H9 (cell line): ENCODE measurements around the gene RBFOX2. TPM values are rescaled to one million over a fixed set of nuclear protein-coding genes. Genes with fewer than 3 reads are reported as not detected.

Source experiments
- DNase-seq: peaks from one replicate; pipeline ENCODE4 v3.0.0-alpha.2; 2017
- H2AFZ ChIP-seq: one replicate; pipeline ENCODE4 v1.6.1; 2013; ENCODE audit warnings: mild to moderate bottlenecking, low read length, control low read depth, moderate library complexity
- H2AK5ac ChIP-seq: 2 replicates; pipeline ENCODE4 v1.6.1; 2013; ENCODE audit warnings: low read length, control low read depth, mixed read lengths; ENCODE audit not compliant: insufficient read length
- H2BK120ac ChIP-seq: one replicate; pipeline ENCODE4 v1.6.1; 2013; ENCODE audit warnings: low read depth, mild to moderate bottlenecking, low read length, control low read depth, inconsistent platforms; ENCODE audit not compliant: poor library complexity, severe bottlenecking
- H2BK12ac ChIP-seq: 2 replicates; pipeline ENCODE4 v1.6.1; 2013; ENCODE audit warnings: low read length, control low read depth, mixed read lengths, low read depth; ENCODE audit not compliant: insufficient read length
- H2BK15ac ChIP-seq: 2 replicates; pipeline ENCODE4 v1.6.1; 2013; ENCODE audit warnings: low read depth, low read length, control low read depth
- H2BK20ac ChIP-seq: one replicate; pipeline ENCODE4 v1.6.1; 2013; ENCODE audit warnings: low read depth, mild to moderate bottlenecking, low read length, control low read depth, inconsistent platforms; ENCODE audit not compliant: poor library complexity, severe bottlenecking
- H2BK5ac ChIP-seq: 2 replicates; pipeline ENCODE4 v1.6.1; 2013; ENCODE audit warnings: low read length, control low read depth, mixed read lengths; ENCODE audit not compliant: insufficient read length
- H3K14ac ChIP-seq: 2 replicates; pipeline ENCODE4 v1.6.1; 2013; ENCODE audit warnings: low read length, control low read depth; ENCODE audit not compliant: insufficient read depth
- H3K18ac ChIP-seq: 2 replicates; pipeline ENCODE4 v1.6.1; 2013; ENCODE audit warnings: low read depth, mild to moderate bottlenecking, mixed read lengths, low read length, control low read depth; ENCODE audit not compliant: insufficient read length
- H3K23ac ChIP-seq: 2 replicates; pipeline ENCODE4 v1.6.1; 2013; ENCODE audit warnings: low read length, control low read depth, mixed read lengths, low read depth; ENCODE audit not compliant: insufficient read length
- H3K23me2 ChIP-seq: 2 replicates; pipeline ENCODE4 v1.6.1; 2013; ENCODE audit warnings: low read depth, mild to moderate bottlenecking, mixed read lengths, low read length, control low read depth; ENCODE audit not compliant: insufficient read length, poor library complexity, severe bottlenecking
- H3K27ac ChIP-seq: 2 replicates; pipeline ENCODE4 v1.5.1; 2013; ENCODE audit warnings: low read length, control low read depth, mixed read lengths, low read depth; ENCODE audit not compliant: insufficient read length
- H3K27me3 ChIP-seq: 2 replicates; pipeline ENCODE4 v1.6.1; 2013; ENCODE audit warnings: low read length, control low read depth, inconsistent platforms; ENCODE audit not compliant: insufficient read depth
- H3K4ac ChIP-seq: 2 replicates; pipeline ENCODE4 v1.6.1; 2013; ENCODE audit warnings: low read depth, mild to moderate bottlenecking, control low read depth, inconsistent platforms, low read length, moderate library complexity
- H3K4me1 ChIP-seq: 2 replicates; pipeline ENCODE4 v1.6.1; 2013; ENCODE audit warnings: low read length, control low read depth, inconsistent platforms; ENCODE audit not compliant: insufficient read depth
- H3K4me2 ChIP-seq: 2 replicates; pipeline ENCODE4 v1.6.1; 2013; ENCODE audit warnings: low read length, control low read depth, mixed read lengths; ENCODE audit not compliant: insufficient read length, insufficient read depth
- H3K56ac ChIP-seq: 2 replicates; pipeline ENCODE4 v1.6.1; 2013; ENCODE audit warnings: low read depth, mild to moderate bottlenecking, mixed read lengths, low read length, control low read depth; ENCODE audit not compliant: insufficient read length
- H3K79me1 ChIP-seq: 2 replicates; pipeline ENCODE4 v1.6.1; 2013; ENCODE audit warnings: low read depth, mild to moderate bottlenecking, moderate library complexity, low read length, control low read depth, inconsistent platforms; ENCODE audit not compliant: insufficient read depth, poor library complexity, severe bottlenecking
- H3K79me2 ChIP-seq: 2 replicates; pipeline ENCODE4 v1.6.1; 2013; ENCODE audit warnings: low read length, control low read depth, inconsistent platforms; ENCODE audit not compliant: insufficient read depth
- H3K9ac ChIP-seq: 2 replicates; pipeline ENCODE4 v1.6.1; 2013; ENCODE audit warnings: low read length, control low read depth, mixed read lengths; ENCODE audit not compliant: insufficient read length; ENCODE audit errors: extremely low read depth
- H3K9me3 ChIP-seq: one replicate; pipeline ENCODE4 v1.6.1; 2013; ENCODE audit warnings: low read depth, low read length, inconsistent platforms; ENCODE audit not compliant: control insufficient read depth
- H3T11ph ChIP-seq: one replicate; pipeline ENCODE4 v1.6.1; 2013; ENCODE audit warnings: mild to moderate bottlenecking, low read length, control low read depth, inconsistent platforms
- H4K20me1 ChIP-seq: one replicate; pipeline ENCODE4 v1.6.1; 2013; ENCODE audit not compliant: control insufficient read depth, insufficient read length, insufficient read depth
- H4K5ac ChIP-seq: 2 replicates; pipeline ENCODE4 v1.6.1; 2013; ENCODE audit warnings: low read depth, mild to moderate bottlenecking, mixed read lengths, low read length, control low read depth; ENCODE audit not compliant: insufficient read length
- H4K8ac ChIP-seq: replicated peaks from 2 replicates; pipeline ENCODE4 v1.6.1; 2013; ENCODE audit warnings: low read length, control low read depth, mixed read lengths, low read depth; ENCODE audit not compliant: insufficient read length
- H4K91ac ChIP-seq: 2 replicates; pipeline ENCODE4 v1.6.1; 2013; ENCODE audit warnings: low read depth, mild to moderate bottlenecking, moderate library complexity, mixed read lengths, low read length, control low read depth; ENCODE audit not compliant: insufficient read length
- H3K27ac Mint-ChIP-seq, 3 experiments: 2 replicates in 2 of 3; 3 replicates in 1 of 3; pipeline ENCODE4 v1.8.0; 2020 to 2021; ENCODE audit warnings: mixed read lengths in 3 of 3, mild to moderate bottlenecking in 1 of 3, moderate library complexity in 1 of 3
- H3K27me3 Mint-ChIP-seq: 2 replicates; pipeline ENCODE4 v1.8.0; 2021; ENCODE audit warnings: low read depth, mild to moderate bottlenecking, moderate library complexity, mixed read lengths
- H3K36me3 Mint-ChIP-seq, 3 experiments: 2 replicates in 2 of 3; 3 replicates in 1 of 3; pipeline ENCODE4 v1.8.0; 2020 to 2021; ENCODE audit warnings: low read depth in 3 of 3, mixed read lengths in 3 of 3; ENCODE audit not compliant: insufficient read depth in 1 of 3
- H3K4me1 Mint-ChIP-seq, 2 experiments: 2 replicates each; pipeline ENCODE4 v1.8.0; 2020; ENCODE audit warnings: mixed read lengths in 2 of 2
- H3K4me3 Mint-ChIP-seq, 2 experiments: 2 replicates in 1 of 2; 3 replicates in 1 of 2; pipeline ENCODE4 v1.8.0; 2020 to 2021; ENCODE audit warnings: mild to moderate bottlenecking in 2 of 2, mixed read lengths in 2 of 2, moderate library complexity in 1 of 2
- H3K9me3 Mint-ChIP-seq, 2 experiments: 2 replicates in 1 of 2; 3 replicates in 1 of 2; pipeline ENCODE4 v1.8.0; 2020; ENCODE audit warnings: mild to moderate bottlenecking in 2 of 2, mixed read lengths in 2 of 2, moderate library complexity in 1 of 2
- WGBS: extraction: QIAGEN DNeasy Blood & Tissue Kit; methylation state at CpG from one replicate; pipeline ENCODE4 v1.1.7; 2013; ENCODE audit warnings: missing lambda C conversion rate, low lambda C conversion rate, mixed read lengths; ENCODE audit not compliant: insufficient read length; ENCODE audit errors: extremely low coverage; 5-methylcytosine and 5-hydroxymethylcytosine counted together
- total RNA-seq: library from RNA; stranded (reverse); gene quantifications from 2 replicates; pipeline ENCODE4 v1.2.1, GENCODE V29; 2021
- TF ChIP-seq, protein P1 (sequence below): fragments of 200-600 bp; sonication (generic); conservative IDR thresholded peaks from 3 replicates; pipeline ENCODE4 v1.8.0; 2021; ENCODE audit warnings: antibody characterized with exemption, mild to moderate bottlenecking

RBFOX2 gene
- total RNA-seq, 1 experiment from 2014 or later, result 84.7 TPM

DNA sequence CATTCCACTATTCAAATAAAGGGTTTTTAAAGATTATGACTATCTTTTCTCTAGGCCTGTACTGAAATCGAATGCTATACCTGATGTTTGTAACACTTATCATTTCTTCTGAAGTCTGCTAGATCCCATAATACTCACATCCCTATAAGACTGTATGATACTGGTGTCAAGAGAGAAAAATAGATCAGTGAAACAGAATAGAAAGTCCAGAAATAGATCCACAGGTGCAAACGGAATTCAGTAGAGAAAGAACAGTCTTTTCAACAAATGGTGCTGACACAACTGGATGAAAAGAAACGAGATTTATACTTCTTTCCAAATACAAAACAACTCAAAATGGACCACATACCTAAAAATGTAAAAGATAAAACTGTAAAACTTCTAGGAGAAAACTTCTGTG is 167.8 kb downstream of the RBFOX2 start:
- Histone ChIP-seq H2AFZ (no peak overlapping the region), H3K4me1 (peaks cover 4% of the 10 kb centered on the region), H3K23ac (no peak overlapping the region), H3K4me2 (no peak overlapping the region), H3K56ac (no peak overlapping the region), H2BK12ac (no peak overlapping the region), H4K91ac (no peak overlapping the region), H3K14ac (no peak overlapping the region), H4K5ac (no peak overlapping the region), H2BK20ac (no peak overlapping the region), H4K20me1 (no peaks in the 10 kb centered on the region), H3T11ph (no peak overlapping the region), H3K9me3 (no peaks in the 10 kb centered on the region), H2AK5ac (no peak overlapping the region), H2BK15ac (no peak overlapping the region), H3K79me2 (peaks cover 5% of the 10 kb centered on the region; the same call in 1 of the 2 replicates), H3K9ac (no peak overlapping the region), H4K8ac (no peak overlapping the region), H3K27ac (no peak overlapping the region), H3K18ac (no peak overlapping the region), H3K23me2 (no peaks in the 10 kb centered on the region), H3K79me1 (peaks cover 6% of the 10 kb centered on the region), H2BK5ac (no peak overlapping the region), H3K27me3 (no peaks in the 10 kb centered on the region), H2BK120ac (no peak overlapping the region), H3K4ac (no peak overlapping the region)
- no peaks in the 10 kb centered on the region for H3K27me3 Mint-ChIP-seq
- no peaks in the 10 kb centered on the region for H3K9me3 Mint-ChIP-seq
- no peak overlapping the region; a peak in 1 of 7 replicates for H3K27ac Mint-ChIP-seq
- no peak overlapping the region for H3K4me3 Mint-ChIP-seq
- H3K36me3 Mint-ChIP-seq, result no peaks in the 10 kb centered on the region
- no peak for DNase-seq
- WGBS, result no CpG with 5 or more reads among the region's 3 CpGs
- peaks cover 36 to 37% of the 10 kb centered on the region in 2 experiments for H3K4me1 Mint-ChIP-seq
- TF ChIP-seq, protein P1, sequence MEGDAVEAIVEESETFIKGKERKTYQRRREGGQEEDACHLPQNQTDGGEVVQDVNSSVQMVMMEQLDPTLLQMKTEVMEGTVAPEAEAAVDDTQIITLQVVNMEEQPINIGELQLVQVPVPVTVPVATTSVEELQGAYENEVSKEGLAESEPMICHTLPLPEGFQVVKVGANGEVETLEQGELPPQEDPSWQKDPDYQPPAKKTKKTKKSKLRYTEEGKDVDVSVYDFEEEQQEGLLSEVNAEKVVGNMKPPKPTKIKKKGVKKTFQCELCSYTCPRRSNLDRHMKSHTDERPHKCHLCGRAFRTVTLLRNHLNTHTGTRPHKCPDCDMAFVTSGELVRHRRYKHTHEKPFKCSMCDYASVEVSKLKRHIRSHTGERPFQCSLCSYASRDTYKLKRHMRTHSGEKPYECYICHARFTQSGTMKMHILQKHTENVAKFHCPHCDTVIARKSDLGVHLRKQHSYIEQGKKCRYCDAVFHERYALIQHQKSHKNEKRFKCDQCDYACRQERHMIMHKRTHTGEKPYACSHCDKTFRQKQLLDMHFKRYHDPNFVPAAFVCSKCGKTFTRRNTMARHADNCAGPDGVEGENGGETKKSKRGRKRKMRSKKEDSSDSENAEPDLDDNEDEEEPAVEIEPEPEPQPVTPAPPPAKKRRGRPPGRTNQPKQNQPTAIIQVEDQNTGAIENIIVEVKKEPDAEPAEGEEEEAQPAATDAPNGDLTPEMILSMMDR, result no peak
